Activated T-cell treated with anti-CD3 and anti-CD28 coated beads, Interleukin-2, amount 50 U/mL, for 24 hours (primary cell): ENCODE measurements around the gene MTMR10.
A peak's percentile ranks its signal among the peaks of the same experiment; 100 is the strongest.

ENCODE experiments used
- DNase-seq: peaks from one replicate; pipeline ENCODE4 v3.0.0-alpha.2; 2020
- H3K27ac Mint-ChIP-seq: 2 replicates; pipeline ENCODE4 v1.8.0; 2020; ENCODE audit warnings: mild to moderate bottlenecking, mixed read lengths
- H3K27me3 Mint-ChIP-seq: 2 replicates; pipeline ENCODE4 v1.8.0; 2020; ENCODE audit warnings: mixed read lengths
- H3K36me3 Mint-ChIP-seq: 2 replicates; pipeline ENCODE4 v1.8.0; 2020; ENCODE audit warnings: low read depth, mixed read lengths
- H3K4me1 Mint-ChIP-seq: 2 replicates; pipeline ENCODE4 v1.8.0; 2020; ENCODE audit warnings: low read depth, mixed read lengths
- H3K4me3 Mint-ChIP-seq: 2 replicates; pipeline ENCODE4 v1.8.0; 2020; ENCODE audit warnings: mild to moderate bottlenecking, moderate library complexity, mixed read lengths
- H3K9me3 Mint-ChIP-seq: 2 replicates; pipeline ENCODE4 v1.8.0; 2020; ENCODE audit warnings: mixed read lengths

MTMR10 gene

GRCh38 chr15:30954674-30955073 is 36.8 kb downstream of the MTMR10 start:
- peak overlapping the region; percentile 27 for H3K27ac Mint-ChIP-seq
- no peaks in the 10 kb centered on the region for H3K9me3 Mint-ChIP-seq
- H3K4me1 Mint-ChIP-seq = peaks cover 5% of the 10 kb centered on the region
- no peak for DNase-seq
- H3K36me3 Mint-ChIP-seq = peaks cover 90% of the 10 kb centered on the region
- no peak overlapping the region for H3K4me3 Mint-ChIP-seq
- no peaks in the 10 kb centered on the region for H3K27me3 Mint-ChIP-seq

DNA sequence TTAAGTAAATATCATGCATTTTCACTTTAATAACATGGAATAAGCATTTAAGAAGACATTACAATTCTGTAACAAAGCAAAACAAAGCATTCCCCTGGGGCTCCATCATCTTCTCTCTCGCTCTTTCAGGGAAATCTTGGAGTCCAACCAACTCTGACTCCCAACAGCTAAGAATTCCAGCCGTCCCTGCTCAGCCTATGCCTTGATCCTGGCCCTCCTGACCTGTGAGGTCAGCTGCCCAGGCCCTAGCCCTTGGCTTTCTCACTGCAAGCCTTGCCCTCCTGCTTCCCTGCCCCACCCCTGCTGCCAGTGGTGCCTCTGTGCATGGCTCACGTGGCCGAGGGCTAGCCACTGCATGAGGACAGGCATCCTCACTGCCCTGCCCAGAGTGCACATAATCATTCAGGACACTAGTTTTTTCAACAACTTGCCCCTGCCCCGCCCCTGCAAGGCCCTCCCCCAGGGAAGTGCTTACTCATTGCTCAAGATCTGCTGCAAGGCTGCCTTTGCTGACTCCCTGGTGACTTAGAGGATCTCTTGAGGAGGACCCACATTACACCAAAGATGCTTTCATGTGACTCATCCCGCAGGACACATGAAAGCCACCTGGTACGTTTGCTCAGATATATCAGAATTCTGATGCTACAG is 37.6 kb downstream of the MTMR10 start:
- Mint-ChIP-seq H3K27me3 (no peaks in the 10 kb centered on the region), H3K4me1 (peaks cover 5% of the 10 kb centered on the region), H3K27ac (peak overlapping the region; percentile 77), H3K9me3 (peaks cover 4% of the 10 kb centered on the region), H3K4me3 (no peak overlapping the region), H3K36me3 (peaks cover 90% of the 10 kb centered on the region)
- no peak for DNase-seq

- no peak overlapping the region for H3K27ac Mint-ChIP-seq
- no peak for DNase-seq
- peaks cover 91% of the 10 kb centered on the region for H3K36me3 Mint-ChIP-seq
- no peak overlapping the region for H3K4me3 Mint-ChIP-seq
- H3K9me3 Mint-ChIP-seq = peaks cover 4% of the 10 kb centered on the region
- H3K4me1 Mint-ChIP-seq = peaks cover 5% of the 10 kb centered on the region
- no peaks in the 10 kb centered on the region for H3K27me3 Mint-ChIP-seq
Measured at GRCh38 chr15:30953183-30953582, 38.2 kb downstream of the MTMR10 start.

DNA sequence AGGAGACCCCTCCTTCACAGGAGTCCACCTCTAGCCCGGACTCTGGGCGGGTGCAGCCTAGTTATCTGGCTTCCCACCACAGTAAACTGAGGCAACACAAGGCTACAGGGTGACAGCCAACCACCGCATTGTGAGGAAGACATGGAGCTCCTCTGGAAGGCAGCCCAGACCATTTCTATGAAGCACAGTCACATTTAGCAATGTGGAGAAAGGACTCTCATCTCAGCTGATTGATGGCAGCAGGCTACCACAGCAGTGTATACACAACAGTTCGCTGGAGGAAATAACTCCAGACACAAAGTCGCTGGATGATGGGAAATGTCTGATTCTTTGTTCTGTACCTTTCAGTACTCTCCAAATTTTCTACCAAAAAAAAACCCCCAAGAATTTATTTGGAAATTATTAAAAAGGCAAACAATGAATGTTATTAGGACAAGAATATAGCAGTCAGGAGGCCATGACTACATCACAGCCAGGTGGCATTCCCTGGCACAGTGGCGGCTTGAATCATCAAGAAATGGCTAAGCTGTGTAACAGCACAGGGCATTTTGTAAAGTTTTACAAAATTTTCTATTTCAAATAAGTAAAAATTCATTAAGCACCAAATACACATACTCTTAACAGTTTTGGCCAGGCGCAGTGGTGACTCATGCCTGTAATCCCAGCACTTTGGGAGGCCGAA is 47.6 kb downstream of the MTMR10 start:
- peaks cover 95% of the 10 kb centered on the region for H3K36me3 Mint-ChIP-seq
- DNase-seq = no peak
- H3K27me3 Mint-ChIP-seq = no peaks in the 10 kb centered on the region
- H3K27ac Mint-ChIP-seq = peak overlapping the region; percentile 40
- H3K4me3 Mint-ChIP-seq = no peak overlapping the region
- H3K9me3 Mint-ChIP-seq = no peaks in the 10 kb centered on the region
- no peaks in the 10 kb centered on the region for H3K4me1 Mint-ChIP-seq

GRCh38 chr15:30941520-30941919 is 49.9 kb downstream of the MTMR10 start:
- DNase-seq = no peak
- H3K27ac Mint-ChIP-seq = peak overlapping the region; percentile 61
- no peaks in the 10 kb centered on the region for H3K4me1 Mint-ChIP-seq
- no peaks in the 10 kb centered on the region for H3K27me3 Mint-ChIP-seq
- H3K9me3 Mint-ChIP-seq = no peaks in the 10 kb centered on the region
- no peak overlapping the region for H3K4me3 Mint-ChIP-seq
- H3K36me3 Mint-ChIP-seq = peaks cover 95% of the 10 kb centered on the region

GRCh38 chr15:30940359-30940758 is 51.1 kb downstream of the MTMR10 start:
- Mint-ChIP-seq H3K36me3 (peaks cover 96% of the 10 kb centered on the region), H3K4me3 (no peak overlapping the region), H3K4me1 (no peaks in the 10 kb centered on the region), H3K9me3 (no peaks in the 10 kb centered on the region), H3K27me3 (no peaks in the 10 kb centered on the region), H3K27ac (peak overlapping the region; percentile 29)
- DNase-seq = no peak

DNA sequence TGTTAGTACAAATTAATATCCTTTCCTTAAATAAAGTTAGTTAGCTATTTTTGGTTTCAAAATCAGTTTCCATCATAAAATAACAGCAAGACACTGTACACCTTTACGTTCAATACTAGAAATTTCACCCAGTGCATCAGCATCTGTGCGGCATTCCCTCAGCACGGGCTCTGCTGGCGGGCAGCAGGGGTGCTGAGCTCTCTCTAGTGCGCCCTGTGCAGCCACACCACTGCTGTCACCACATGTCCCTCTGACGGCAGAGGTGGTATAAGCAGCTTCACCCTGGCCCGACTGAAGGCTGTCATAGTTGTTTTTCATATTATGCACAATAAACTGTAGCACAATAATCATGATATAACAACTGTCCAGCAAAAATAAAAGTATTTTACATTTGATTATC is 52.3 kb downstream of the MTMR10 start:
- no peak overlapping the region for H3K27ac Mint-ChIP-seq
- no peaks in the 10 kb centered on the region for H3K9me3 Mint-ChIP-seq
- no peak for DNase-seq
- no peak overlapping the region for H3K4me3 Mint-ChIP-seq
- H3K4me1 Mint-ChIP-seq = no peaks in the 10 kb centered on the region
- H3K36me3 Mint-ChIP-seq = peaks cover 96% of the 10 kb centered on the region
- no peaks in the 10 kb centered on the region for H3K27me3 Mint-ChIP-seq

DNA sequence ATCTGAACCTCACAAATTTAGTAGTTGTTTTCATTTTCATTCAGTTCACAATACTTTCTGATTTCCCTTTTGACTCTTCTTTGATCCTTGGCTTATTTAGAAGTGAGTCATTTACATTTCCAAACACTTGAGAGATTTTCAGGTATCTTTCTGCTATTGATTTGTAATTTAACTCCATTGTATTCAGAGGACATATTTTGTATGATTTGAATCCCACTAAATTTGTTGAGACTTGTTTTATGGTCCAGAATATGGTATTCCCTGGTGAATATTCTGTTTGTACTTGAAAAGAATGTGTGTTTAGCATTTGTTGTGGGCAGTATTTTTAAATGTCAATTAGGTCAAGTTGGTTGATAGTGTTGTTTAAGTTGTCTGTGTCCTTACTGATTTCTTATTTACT is 58.1 kb downstream of the MTMR10 start:
- DNase-seq = no peak
- Mint-ChIP-seq H3K27ac (peak overlapping the region; percentile 60), H3K4me3 (no peak overlapping the region), H3K27me3 (no peaks in the 10 kb centered on the region), H3K9me3 (no peaks in the 10 kb centered on the region), H3K36me3 (peaks cover 86% of the 10 kb centered on the region), H3K4me1 (peaks cover 11% of the 10 kb centered on the region)

GRCh38 chr15:30930422-30930821 is 61.0 kb downstream of the MTMR10 start:
- H3K4me1 Mint-ChIP-seq = peaks cover 11% of the 10 kb centered on the region
- H3K27ac Mint-ChIP-seq = no peak overlapping the region
- H3K4me3 Mint-ChIP-seq = no peak overlapping the region
- DNase-seq = no peak
- H3K9me3 Mint-ChIP-seq = no peaks in the 10 kb centered on the region
- peaks cover 88% of the 10 kb centered on the region for H3K36me3 Mint-ChIP-seq
- no peaks in the 10 kb centered on the region for H3K27me3 Mint-ChIP-seq

DNA sequence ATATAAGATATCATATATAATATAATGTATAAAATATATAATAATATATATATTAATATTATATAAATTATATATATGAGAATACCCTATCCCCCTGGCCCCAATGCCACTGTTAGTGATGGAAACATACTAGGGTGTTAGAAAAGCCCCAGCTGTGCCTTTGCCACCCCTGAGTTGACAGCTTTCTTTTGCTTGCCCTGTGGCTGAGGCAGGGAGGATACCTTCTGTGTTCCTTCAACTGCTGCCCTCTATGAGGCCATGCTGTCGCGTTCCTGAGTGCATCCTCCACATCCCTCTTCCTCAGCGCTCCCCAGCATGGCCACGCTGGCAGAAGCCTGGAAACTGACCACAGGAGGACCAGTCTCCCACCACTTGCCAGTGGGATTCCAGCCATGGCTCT is 61.4 kb downstream of the MTMR10 start:
- peaks cover 88% of the 10 kb centered on the region for H3K36me3 Mint-ChIP-seq
- H3K9me3 Mint-ChIP-seq = no peaks in the 10 kb centered on the region
- H3K4me1 Mint-ChIP-seq = peaks cover 11% of the 10 kb centered on the region
- DNase-seq = no peak
- no peak overlapping the region for H3K27ac Mint-ChIP-seq
- no peak overlapping the region for H3K4me3 Mint-ChIP-seq
- no peaks in the 10 kb centered on the region for H3K27me3 Mint-ChIP-seq

GRCh38 chr15:30929064-30929669 is 62.3 kb downstream of the MTMR10 start:
- Mint-ChIP-seq H3K27me3 (no peaks in the 10 kb centered on the region), H3K36me3 (peaks cover 89% of the 10 kb centered on the region), H3K4me3 (no peak overlapping the region), H3K27ac (no peak overlapping the region), H3K4me1 (peaks cover 11% of the 10 kb centered on the region), H3K9me3 (no peaks in the 10 kb centered on the region)
- DNase-seq = no peak

DNA sequence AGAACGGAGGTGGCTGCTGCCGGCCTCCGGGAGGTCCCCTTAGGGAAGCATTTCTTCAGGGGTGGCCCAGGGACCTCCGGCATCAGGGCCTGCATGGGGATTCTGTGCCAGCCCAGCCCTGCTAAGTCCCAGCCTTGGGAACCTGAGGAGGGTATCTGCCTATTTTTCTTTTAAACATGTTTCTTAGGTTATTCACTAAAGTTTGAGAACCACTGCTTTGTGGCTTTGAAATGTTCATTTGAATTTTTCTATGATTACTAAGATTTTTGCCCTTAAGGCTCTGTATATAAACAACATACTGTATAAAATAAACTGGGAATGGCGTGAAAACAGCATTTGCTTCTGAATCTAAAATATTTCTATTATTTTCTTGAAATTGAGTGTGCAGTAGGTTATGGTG is 63.4 kb downstream of the MTMR10 start:
- Mint-ChIP-seq H3K4me1 (peaks cover 5% of the 10 kb centered on the region), H3K4me3 (no peak overlapping the region), H3K36me3 (peaks cover 87% of the 10 kb centered on the region), H3K27ac (no peak overlapping the region), H3K9me3 (no peaks in the 10 kb centered on the region), H3K27me3 (no peaks in the 10 kb centered on the region)
- no peak for DNase-seq

- H3K27ac Mint-ChIP-seq = peak overlapping the region; percentile 40
- no peak overlapping the region for H3K4me3 Mint-ChIP-seq
- peaks cover under 1% of the 10 kb centered on the region for H3K4me1 Mint-ChIP-seq
- no peaks in the 10 kb centered on the region for H3K9me3 Mint-ChIP-seq
- H3K27me3 Mint-ChIP-seq = no peaks in the 10 kb centered on the region
- H3K36me3 Mint-ChIP-seq = peaks cover 91% of the 10 kb centered on the region
- no peak for DNase-seq
Measured at GRCh38 chr15:30927148-30927761, 64.2 kb downstream of the MTMR10 start.

GRCh38 chr15:30926161-30926560 is 65.3 kb downstream of the MTMR10 start:
- Mint-ChIP-seq H3K4me1 (no peaks in the 10 kb centered on the region), H3K27ac (no peak overlapping the region), H3K4me3 (no peak overlapping the region), H3K9me3 (no peaks in the 10 kb centered on the region), H3K27me3 (no peaks in the 10 kb centered on the region), H3K36me3 (peaks cover 93% of the 10 kb centered on the region)
- DNase-seq = no peak

DNA sequence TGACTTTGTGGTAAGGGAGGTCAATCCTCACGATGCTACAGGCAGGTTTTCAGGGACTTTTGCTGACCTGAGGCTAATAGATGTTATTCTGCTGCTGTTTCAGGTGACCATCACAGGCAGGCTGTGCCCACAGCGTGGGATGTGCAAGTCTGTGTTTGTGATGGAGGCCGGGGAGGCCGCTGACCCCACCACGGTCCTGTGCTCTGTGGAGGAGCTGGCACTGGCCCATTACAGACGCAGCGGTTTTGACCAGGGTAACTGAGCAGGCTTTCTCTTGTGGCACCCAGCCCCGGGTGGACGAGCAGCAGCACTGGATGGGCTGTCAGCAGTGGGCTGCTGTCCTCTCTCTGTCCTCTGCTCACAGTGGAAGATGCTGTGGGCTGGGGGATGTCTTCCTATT is 65.7 kb downstream of the MTMR10 start:
- no peak for DNase-seq
- H3K4me1 Mint-ChIP-seq = no peaks in the 10 kb centered on the region
- H3K9me3 Mint-ChIP-seq = no peaks in the 10 kb centered on the region
- no peak overlapping the region for H3K27ac Mint-ChIP-seq
- no peak overlapping the region for H3K4me3 Mint-ChIP-seq
- H3K27me3 Mint-ChIP-seq = no peaks in the 10 kb centered on the region
- H3K36me3 Mint-ChIP-seq = peaks cover 93% of the 10 kb centered on the region
